Stomach (tissue), 9 donors: ENCODE measurements around the gene CELSR1. TPM values are rescaled to one million over a fixed set of nuclear protein-coding genes. Genes with fewer than 3 reads are reported as not detected.

Experiments used
- DNase-seq, 2 donors: peaks; one replicate each; pipeline versions ENCODE4 v3.0.0 to v3.0.0-alpha.2; 2013 to 2019
- H3K27ac ChIP-seq, 5 donors: fragments of 200-600 bp in 4 of 5; sonication (generic) in 4 of 5; one replicate each; pipeline ENCODE4 v1.5.1; 2013 to 2019; ENCODE audit warnings: mild to moderate bottlenecking in 1 of 5, moderate library complexity in 1 of 5
- H3K27me3 ChIP-seq, 3 donors: fragments of 200-600 bp; sonication (generic); one replicate each; pipeline ENCODE4 v1.5.1; 2017 to 2019; ENCODE audit warnings: mixed run types in 1 of 3
- H3K36me3 ChIP-seq, 4 donors: fragments of 200-600 bp; sonication (generic); 1 replicate in 3 of 4; 2 replicates in 1 of 4; pipeline ENCODE4 v1.5.1; 2016 to 2019
- H3K4me1 ChIP-seq, 4 donors: fragments of 200-600 bp; sonication (generic); one replicate each; pipeline ENCODE4 v1.5.1; 2016 to 2019
- H3K4me3 ChIP-seq, 4 donors: fragments of 200-600 bp; sonication (generic) in 3 of 4; one replicate each; pipeline ENCODE4 v1.5.1; 2016 to 2019; ENCODE audit warnings: mild to moderate bottlenecking in 1 of 4
- H3K9me3 ChIP-seq, 4 donors: fragments of 200-600 bp; sonication (generic); one replicate each; pipeline ENCODE4 v1.5.1; 2016 to 2019
- CTCF ChIP-seq, 7 experiments: fragments of 450-650 bp in 4 of 7; fragments of 200-600 bp in 3 of 7; sonication (generic) in 3 of 7; IDR thresholded peaks; one replicate each; pipeline ENCODE4 v1.5.1; 2016 to 2019; ENCODE audit warnings: antibody characterized with exemption in 7 of 7, control low read depth in 2 of 7, mild to moderate bottlenecking in 1 of 7
- EP300 ChIP-seq: sonication (generic); formaldehyde crosslinking; IDR thresholded peaks from one replicate; pipeline ENCODE4 v1.6.1; 2017; ENCODE audit warnings: antibody characterized with exemption
- POLR2A ChIP-seq, 4 donors: fragments of 450-650 bp; IDR thresholded peaks; one replicate each; pipeline ENCODE4 v1.6.1; 2016; ENCODE audit warnings: antibody characterized with exemption in 4 of 4, control low read depth in 2 of 4, mild to moderate bottlenecking in 1 of 4, moderate library complexity in 1 of 4
- POLR2AphosphoS5 ChIP-seq, 3 donors: sonication (generic); formaldehyde crosslinking; IDR thresholded peaks; one replicate each; pipeline ENCODE4 v1.6.1; 2016; ENCODE audit warnings: antibody characterized with exemption in 3 of 3
- WGBS, 5 donors: extraction: QIAGEN DNeasy Blood & Tissue Kit in 3 of 5; methylation state at CpG; one replicate each; pipeline versions ENCODE4 v1.1.5 to v1.1.7; 2013 to 2018; 5-methylcytosine and 5-hydroxymethylcytosine counted together
- intact Hi-C: fragments of 100-400 bp; cut with DNase I; formaldehyde crosslinking; loops from one replicate; pipeline ENCODE4 v1.15.1; 2023; ENCODE audit warnings: low total_unique reads
- polyA plus RNA-seq, 3 donors: library from polyadenylated mRNA; stranded (reverse); fragments of 200-250 nt; gene quantifications; one replicate each; pipeline ENCODE4 v1.2.3, GENCODE V29; 2013
- total RNA-seq, 5 donors: library from RNA; depleted of rRNA; stranded (reverse); fragments of >200 nt; gene quantifications; one replicate each; pipeline versions ENCODE4 v1.1.0 to v1.2.3, GENCODE V29; 2014 to 2016
- donor health status: healthy with polysubstance abuse.
- donor health status: Bipolar disorder and iron deficiency.
- donor health status: healthy.

The CELSR1 gene
- total and polyA plus RNA-seq, 8 donors: 0.29 to 78.2 (median 13.4) TPM

- TF ChIP-seq POLR2AphosphoS5 (IDR thresholded peaks at IDR 0.05) (peak in 2 of 3 donors; percentile 76 to 88), POLR2A (IDR thresholded peaks at IDR 0.05) (no peak)
- DNase-seq: peak; percentile 88 to 93
- peaks cover 0 to 24% (median 0%) of the 10 kb centered on the region in 3 donors for H3K27me3 ChIP-seq
- no peaks in the 10 kb centered on the region for H3K36me3 ChIP-seq
- intact Hi-C loops: loop anchor here (5.0 kb wide), 1 partner anchor 162 kb away; the partner anchor contains the start of gene CELSR1
- H3K27ac ChIP-seq: peak overlapping the region; percentile 73 to 84 (median 83)
- peaks cover 5 to 10% (median 7%) of the 10 kb centered on the region in 4 donors for H3K9me3 ChIP-seq
- peaks cover 49 to 73% (median 66%) of the 10 kb centered on the region in 4 donors for H3K4me1 ChIP-seq
- no peak overlapping the region for H3K4me3 ChIP-seq
- WGBS, 5 donors: 43 to 71% (median 51%) methylated on average over 16 to 38 of the region's 38 CpGs
Observed at GRCh38 chr22:46374663-46375474, 162.6 kb downstream of the CELSR1 start.

- TF ChIP-seq POLR2AphosphoS5 (IDR thresholded peaks at IDR 0.05): no peak
- TF ChIP-seq EP300: no peak
- TF ChIP-seq POLR2A (IDR thresholded peaks at IDR 0.05): no peak
- no peak for TF ChIP-seq CTCF (IDR thresholded peaks at IDR 0.05)
- WGBS, 5 donors: 16 to 35% (median 21%) methylated on average over 19 to 31 of the region's 31 CpGs
- H3K27me3 ChIP-seq: peaks cover 0 to 24% (median 0%) of the 10 kb centered on the region in 3 donors
- DNase-seq: peak in 1 of 2 donors; percentile 76
- peaks cover 43 to 71% (median 61%) of the 10 kb centered on the region in 4 donors for H3K4me1 ChIP-seq
- H3K4me3 ChIP-seq: no peak overlapping the region
- no peaks in the 10 kb centered on the region for H3K36me3 ChIP-seq
- H3K27ac ChIP-seq: peak overlapping the region; percentile 73 to 84 (median 82)
- H3K9me3 ChIP-seq: peaks cover 5 to 10% (median 7%) of the 10 kb centered on the region in 4 donors
- intact Hi-C loops: loop anchor here (5.0 kb wide), 1 partner anchor 163 kb away; the partner anchor contains the start of gene CELSR1
Observed at GRCh38 chr22:46373921-46374662, 163.3 kb downstream of the CELSR1 start.

- peak; percentile 69 to 74 for DNase-seq
- no peak overlapping the region for H3K4me3 ChIP-seq
- peaks cover 0 to 26% (median 0%) of the 10 kb centered on the region in 3 donors for H3K27me3 ChIP-seq
- peaks cover 34 to 61% (median 52%) of the 10 kb centered on the region in 4 donors for H3K4me1 ChIP-seq
- intact Hi-C loops: loop anchor here (5.0 kb wide), 1 partner anchor 164 kb away; the partner anchor contains the start of gene CELSR1
- H3K9me3 ChIP-seq: peaks cover 5 to 10% (median 7%) of the 10 kb centered on the region in 4 donors
- H3K27ac ChIP-seq: peak overlapping the region in 4 of 5 donors; percentile 23 to 82 (median 76)
- no peaks in the 10 kb centered on the region for H3K36me3 ChIP-seq
- 14 to 35% (median 24%) methylated on average over 2 to 8 of the region's 8 CpGs for WGBS, 5 donors
- TF ChIP-seq CTCF (IDR thresholded peaks at IDR 0.05) (no peak), POLR2AphosphoS5 (IDR thresholded peaks at IDR 0.05) (no peak), EP300 (no peak), POLR2A (IDR thresholded peaks at IDR 0.05) (no peak)
Observed at GRCh38 chr22:46373159-46373558, 164.3 kb downstream of the CELSR1 start.

GRCh38 chr22:46372686-46373085, 164.7 kb downstream of the CELSR1 start:
- no peaks in the 10 kb centered on the region for H3K36me3 ChIP-seq
- peak overlapping the region in 1 of 5 donors; percentile 73 for H3K27ac ChIP-seq
- WGBS, 5 donors: 84 to 94% (median 88%) methylated on average over 15 to 18 of the region's 18 CpGs
- no peak for DNase-seq
- intact Hi-C loops: loop anchor here (5.0 kb wide), 1 partner anchor 165 kb away; the partner anchor contains the start of gene CELSR1
- H3K4me3 ChIP-seq: no peak overlapping the region
- no peak for TF ChIP-seq CTCF (IDR thresholded peaks at IDR 0.05)
- TF ChIP-seq POLR2AphosphoS5 (IDR thresholded peaks at IDR 0.05): no peak
- no peak for TF ChIP-seq EP300
- no peak for TF ChIP-seq POLR2A (IDR thresholded peaks at IDR 0.05)
- H3K9me3 ChIP-seq: peaks cover 5 to 10% (median 7%) of the 10 kb centered on the region in 4 donors
- peaks cover 0 to 31% (median 0%) of the 10 kb centered on the region in 3 donors for H3K27me3 ChIP-seq
- H3K4me1 ChIP-seq: peaks cover 30 to 60% (median 50%) of the 10 kb centered on the region in 4 donors
